Stimulated activated CD4-positive, alpha-beta T cell treated with anti-CD3 and anti-CD28 coated beads, Interleukin-2, amount 100 ng/mL, for 48 hours (primary cell): ENCODE results near the gene KCNJ11.
"Not testable (repeated sequence)": the region's sequence is repeated elsewhere in the genome, so short reads cannot be mapped to it uniquely, and the experiment has no call there.

Experiments
- DNase-seq, 2 donors: peaks; one replicate each; pipeline ENCODE4 v3.0.0-alpha.2; 2020

The KCNJ11 gene

GRCh38 chr11:17388609-17389210 is at the start of gene KCNJ11:
KCNJ11 (minus strand) TSS chr11:17388659; CDS start chr11:17388091, 568 bp downstream.
- peak in 1 of 2 donors; percentile 8 for DNase-seq

GRCh38 chr11:17437366-17437765 is 48.9 kb upstream of the KCNJ11 start:
- no peak for DNase-seq

DNA sequence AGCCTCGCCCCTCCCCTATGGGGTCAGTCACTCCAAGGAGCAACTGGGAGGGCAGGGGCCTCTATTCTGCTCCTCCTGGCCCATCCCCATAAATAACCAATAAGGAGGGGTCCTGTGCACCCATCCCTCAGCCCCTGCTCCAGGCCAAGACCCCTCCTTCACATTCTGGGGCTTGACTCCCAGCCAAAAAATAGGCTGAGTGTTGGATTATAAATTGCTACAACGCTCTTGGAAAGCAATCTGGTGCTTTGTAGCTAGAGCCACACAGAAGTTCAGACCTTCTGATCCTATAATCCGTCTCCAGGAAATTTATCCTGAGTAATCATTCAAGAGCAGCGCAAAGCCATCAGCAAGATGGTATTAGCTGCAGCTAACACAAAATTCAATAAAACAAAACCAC is 45.6 kb upstream of the KCNJ11 start:
- no peak for DNase-seq

DNA sequence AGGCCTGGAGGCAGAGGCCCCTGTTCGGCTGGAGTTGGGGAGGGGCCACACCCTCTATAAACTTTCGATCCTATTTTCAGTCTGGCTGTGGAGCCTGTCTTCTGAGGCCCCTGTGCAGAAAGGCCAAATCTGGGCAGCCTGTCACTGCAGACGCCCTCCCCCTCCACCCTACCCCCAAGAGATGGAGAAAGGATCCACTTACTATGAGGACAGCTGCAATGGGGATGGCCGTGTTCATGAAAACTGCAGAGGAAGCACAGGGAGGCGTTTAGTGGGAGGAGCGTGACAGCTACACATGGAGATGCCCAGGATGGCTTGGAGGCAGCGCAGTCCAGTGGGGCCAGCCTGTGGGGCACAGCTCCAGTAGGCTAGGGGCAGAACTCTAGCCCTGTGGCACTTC is 43.5 kb upstream of the KCNJ11 start:
- no peak for DNase-seq

DNA sequence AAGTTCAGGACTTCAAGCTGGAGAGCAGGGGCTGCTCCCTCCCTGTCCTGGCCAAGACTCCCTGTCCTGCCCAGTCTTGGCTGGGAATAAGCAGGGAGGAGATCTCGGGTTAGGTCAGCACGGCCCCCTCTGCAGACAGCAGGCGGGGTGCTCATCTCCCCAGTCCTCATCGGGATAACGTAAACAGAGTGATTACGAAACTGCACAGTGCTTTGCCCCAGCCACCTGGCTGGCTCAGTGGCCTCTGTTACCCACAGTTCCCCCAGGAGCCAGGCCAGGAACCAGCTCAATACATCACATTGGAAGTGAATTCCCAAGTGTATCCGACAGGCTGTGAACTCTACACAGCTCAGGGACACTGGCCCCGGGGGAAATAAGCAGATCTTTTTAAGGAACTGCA is 42.7 kb upstream of the KCNJ11 start:
- no peak for DNase-seq

GRCh38 chr11:17430616-17431015 is 42.2 kb upstream of the KCNJ11 start:
- no peak for DNase-seq

GRCh38 chr11:17428925-17429324 is 40.5 kb upstream of the KCNJ11 start:
- DNase-seq: no peak

DNA sequence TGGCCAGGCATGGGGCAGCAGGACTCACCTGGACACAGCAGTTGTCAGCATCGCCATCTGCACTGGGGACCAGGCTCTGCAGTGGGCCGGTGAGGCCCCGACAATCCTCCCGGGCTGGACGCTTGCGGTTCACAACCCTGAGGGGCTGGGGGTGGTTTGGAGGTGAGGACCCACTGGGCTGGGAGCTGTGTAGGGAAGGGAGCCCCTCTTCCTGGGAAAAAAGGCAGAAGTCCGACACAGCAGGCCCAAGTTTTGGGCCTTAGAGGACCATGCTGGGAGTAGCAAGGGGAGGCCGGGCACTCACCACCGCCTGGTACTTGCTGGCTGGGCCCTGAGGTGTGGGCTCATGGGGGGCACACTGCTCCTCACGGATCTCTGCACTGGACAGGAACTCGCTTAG is 39.8 kb upstream of the KCNJ11 start:
- no peak for DNase-seq

GRCh38 chr11:17426233-17426632 is 37.8 kb upstream of the KCNJ11 start:
- DNase-seq: not testable (repeated sequence)

DNA sequence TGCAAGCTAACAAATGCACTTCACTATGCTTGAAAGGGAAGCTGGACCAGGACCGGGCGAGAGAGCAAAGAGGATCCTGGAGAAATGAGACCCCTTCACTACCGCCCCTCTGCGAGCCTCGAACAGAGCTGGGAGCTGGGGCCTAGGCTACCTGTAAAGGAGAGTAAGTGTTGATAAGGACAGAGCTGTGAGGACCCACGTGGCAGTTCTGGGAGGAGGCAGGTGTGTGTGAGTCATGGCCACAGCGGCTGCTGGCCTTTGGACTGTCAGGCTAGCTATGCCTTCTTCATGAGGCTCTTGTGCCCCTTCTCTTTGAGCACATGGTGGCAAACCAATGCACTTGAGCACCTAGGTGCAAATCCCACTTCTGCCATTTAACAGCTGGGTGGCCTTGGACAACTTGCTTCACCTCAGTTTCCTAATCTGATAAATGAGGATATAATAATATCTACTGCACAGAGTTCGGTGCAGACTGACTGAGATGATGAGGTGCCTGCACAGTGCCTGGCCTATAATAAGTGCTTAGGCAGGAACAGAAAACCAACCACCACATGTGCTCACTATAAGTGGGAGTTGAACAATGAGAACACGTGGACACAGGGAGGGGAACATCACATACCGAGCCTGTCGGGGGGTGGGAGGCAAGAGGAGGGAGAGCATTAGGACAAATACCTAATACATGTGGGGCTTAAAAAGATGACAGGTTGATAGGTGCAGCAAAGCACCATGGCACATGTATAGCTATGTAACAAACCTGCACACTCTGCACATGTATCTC is 35.3 kb upstream of the KCNJ11 start:
- no peak for DNase-seq

DNA sequence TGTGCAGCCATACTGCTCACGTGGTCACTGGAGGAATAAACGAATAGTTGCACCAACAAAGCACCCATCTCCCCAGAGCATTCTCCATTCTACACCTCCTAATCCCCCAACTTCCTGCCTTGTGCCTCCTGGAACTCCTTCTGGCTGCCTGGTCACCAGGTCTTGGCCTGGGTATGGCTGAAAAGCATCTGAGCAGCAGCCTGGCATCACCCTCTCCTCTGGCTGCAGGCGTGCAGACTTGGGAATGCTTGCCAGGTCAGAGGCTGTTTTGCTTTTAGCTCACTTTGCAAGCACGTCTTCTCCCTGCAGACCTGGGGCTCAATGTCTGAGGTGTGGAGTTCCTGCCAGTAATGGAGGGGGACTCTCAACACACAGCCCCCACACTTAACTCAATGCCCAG is 33.3 kb upstream of the KCNJ11 start:
- no peak for DNase-seq

GRCh38 chr11:17418444-17419081 is 30.1 kb upstream of the KCNJ11 start:
- no peak for DNase-seq

GRCh38 chr11:17416492-17416891 is 28.0 kb upstream of the KCNJ11 start:
- no peak for DNase-seq

GRCh38 chr11:17415523-17416104 is 27.2 kb upstream of the KCNJ11 start:
- DNase-seq: no peak

DNA sequence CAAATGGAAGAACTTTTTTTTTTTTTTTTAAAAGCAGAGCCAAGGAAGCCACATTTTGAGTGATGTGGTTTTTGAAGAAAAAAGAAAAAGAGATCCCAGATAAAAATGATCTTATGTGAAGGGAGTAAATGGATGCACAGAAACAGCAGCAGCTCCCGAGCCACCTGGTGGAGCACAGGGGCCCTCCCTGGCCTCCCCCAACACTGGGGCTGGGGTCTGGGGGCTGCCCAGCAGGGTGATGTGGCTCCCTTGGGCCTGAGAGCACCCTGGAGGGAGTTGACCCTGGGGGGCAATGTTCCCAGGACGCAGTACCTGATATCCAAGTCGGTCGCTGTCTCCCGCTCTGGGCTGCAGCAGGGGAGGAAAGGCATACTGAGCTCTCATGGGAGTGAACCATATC is 26.5 kb upstream of the KCNJ11 start:
- no peak for DNase-seq

GRCh38 chr11:17414317-17414737 is 25.9 kb upstream of the KCNJ11 start:
- DNase-seq: no peak

DNA sequence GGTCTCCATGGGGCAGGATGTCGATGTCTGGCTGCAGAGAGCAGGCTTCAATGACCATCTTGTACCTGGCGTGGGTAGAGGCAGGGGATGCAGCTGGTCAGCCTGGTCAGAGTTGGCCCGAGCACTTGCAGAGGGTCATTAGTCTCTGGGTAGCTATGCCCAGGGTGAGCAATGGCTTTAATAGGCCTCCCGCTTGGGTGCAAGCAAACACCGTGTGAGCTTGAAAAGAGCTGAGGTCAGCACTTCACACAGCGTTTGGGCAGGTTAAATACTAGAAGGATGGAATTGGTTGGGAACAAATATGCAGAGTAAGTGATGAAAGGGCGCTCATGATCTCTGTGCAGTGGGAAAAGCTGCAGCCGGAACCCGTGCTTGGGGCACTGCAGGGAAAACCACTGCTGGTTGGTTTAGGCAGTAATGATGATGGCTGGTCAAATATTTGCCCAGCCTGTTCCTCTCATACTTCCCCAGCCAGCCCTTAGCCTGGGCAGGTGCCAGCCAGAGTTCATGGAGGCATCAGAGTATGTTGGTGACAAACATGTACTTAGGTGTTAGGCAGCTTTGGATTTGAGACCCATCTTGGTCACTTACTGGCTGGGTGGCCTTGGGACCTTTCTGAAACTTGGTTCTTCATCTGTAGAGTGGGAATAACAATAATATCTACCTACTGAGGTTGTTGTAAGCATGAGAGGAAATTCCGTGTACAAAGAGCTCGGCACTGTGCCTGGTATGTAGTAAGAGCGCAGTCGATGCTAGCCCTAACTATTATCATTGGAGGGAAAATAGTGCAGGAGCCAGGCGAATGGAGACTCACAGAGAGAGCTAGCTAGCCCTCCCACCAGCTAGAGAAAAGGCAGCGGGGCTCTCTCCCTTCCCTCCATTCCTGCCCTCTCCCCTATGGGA is 25.2 kb upstream of the KCNJ11 start:
- no peak for DNase-seq

GRCh38 chr11:17412488-17413180 is 24.2 kb upstream of the KCNJ11 start:
- no peak for DNase-seq

DNA sequence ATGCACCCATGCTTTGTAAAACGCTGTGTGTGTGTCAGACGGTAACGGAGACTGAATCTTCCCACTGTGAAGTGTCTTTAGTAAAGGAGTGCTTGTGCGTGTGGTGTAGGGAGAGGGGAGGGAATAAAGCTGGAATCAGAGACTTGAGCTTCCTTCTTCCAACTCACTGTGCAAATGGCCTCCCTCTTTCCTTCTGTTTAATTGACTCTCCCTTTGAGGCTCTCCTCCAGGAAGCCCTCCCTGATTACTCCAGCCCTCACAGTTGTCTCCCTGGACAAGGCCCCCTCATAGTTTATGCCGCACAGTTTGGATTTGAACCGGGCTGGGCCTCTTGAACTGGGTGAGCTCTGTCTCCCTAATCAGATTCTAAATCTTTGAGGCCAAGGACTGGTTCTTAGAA is 23.0 kb upstream of the KCNJ11 start:
- no peak for DNase-seq

DNA sequence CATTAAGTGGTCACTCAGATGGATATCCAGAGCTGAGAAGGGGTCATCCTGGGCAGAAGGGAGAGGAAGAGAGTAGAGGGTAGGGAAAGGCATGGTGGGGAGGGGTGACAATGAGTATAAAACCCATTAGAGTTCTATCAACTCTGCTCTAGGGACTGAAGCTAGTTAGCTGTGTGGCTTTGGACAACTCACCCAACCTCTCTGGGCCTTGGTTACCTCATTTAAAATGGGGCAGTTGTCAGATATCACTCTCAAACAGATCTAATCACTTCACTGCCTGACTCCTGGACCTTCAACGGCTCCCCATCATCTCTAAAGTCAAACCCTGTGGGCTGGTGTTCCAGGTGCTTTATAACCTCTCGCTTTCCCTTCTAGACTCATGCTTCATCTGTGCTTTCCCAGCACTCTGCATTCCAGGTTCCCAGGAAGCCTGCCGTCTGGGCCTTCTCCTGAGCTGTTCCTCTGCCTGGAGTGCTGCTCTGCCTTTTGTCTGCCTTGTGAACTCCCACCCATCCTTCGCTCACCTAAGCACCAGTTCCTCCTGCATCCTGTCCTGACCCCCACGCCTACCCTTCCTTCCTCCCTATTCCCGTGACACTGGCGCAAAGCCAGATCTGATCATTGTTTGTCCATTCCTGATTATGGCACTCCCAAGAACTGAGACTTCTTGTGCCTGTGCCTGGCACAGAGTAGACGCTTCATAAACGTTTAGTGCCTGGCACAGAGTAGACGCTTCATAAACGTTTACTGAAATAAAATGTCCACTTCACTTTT is 22.3 kb upstream of the KCNJ11 start:
- no peak for DNase-seq

DNA sequence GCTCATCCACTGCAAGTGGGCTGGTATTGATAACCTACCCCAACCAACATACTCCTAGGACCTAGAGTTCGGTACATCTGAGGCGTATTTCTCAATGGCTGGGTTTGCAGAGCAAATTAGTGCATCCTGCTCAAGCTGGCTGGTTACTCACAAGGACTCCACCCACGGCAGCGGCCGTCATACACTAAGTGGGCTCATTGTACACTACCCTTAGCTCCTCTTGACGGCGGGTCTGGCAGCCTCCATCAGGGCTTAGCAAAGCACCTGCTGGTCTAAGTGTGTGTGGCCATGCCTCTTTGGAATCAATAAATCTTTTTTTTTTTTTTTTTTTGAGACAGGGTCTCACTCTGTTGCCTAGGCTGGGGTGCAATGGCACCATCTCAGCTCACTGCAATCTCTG is 20.2 kb upstream of the KCNJ11 start:
- DNase-seq: no peak
